Loucy (cell line): ENCODE measurements around the gene GPX8.

Experiments
- H2AFZ ChIP-seq: fragments of 200-600 bp; sonication (generic); 2 replicates; pipeline ENCODE4 v1.6.0; 2016; ENCODE audit warnings: antibody characterized with exemption, mild to moderate bottlenecking, low read length, moderate library complexity
- H3F3A ChIP-seq: fragments of 200-600 bp; 2 replicates; pipeline ENCODE4 v1.6.0; 2016; ENCODE audit warnings: antibody characterized with exemption, low read depth, mild to moderate bottlenecking
- H3K27me3 ChIP-seq: fragments of 200-600 bp; sonication (generic); 2 replicates; pipeline ENCODE4 v1.6.1; 2014; ENCODE audit warnings: low read length, mild to moderate bottlenecking; ENCODE audit not compliant: insufficient read depth, poor library complexity, severe bottlenecking
- H3K36me3 ChIP-seq: fragments of 200-600 bp; sonication (generic); 2 replicates; pipeline ENCODE4 v1.6.1; 2016; ENCODE audit warnings: low read length; ENCODE audit not compliant: insufficient read depth
- H3K4me1 ChIP-seq: fragments of 200-600 bp; sonication (generic); 2 replicates; pipeline ENCODE4 v1.5.1; 2014; ENCODE audit warnings: low read length, mild to moderate bottlenecking; ENCODE audit not compliant: insufficient read depth, poor library complexity, severe bottlenecking
- H3K4me2 ChIP-seq: fragments of 200-600 bp; sonication (generic); 2 replicates; pipeline ENCODE4 v1.6.0; 2014; ENCODE audit warnings: antibody characterized with exemption, low read length, low read depth, mild to moderate bottlenecking; ENCODE audit not compliant: poor library complexity, severe bottlenecking
- H3K4me3 ChIP-seq: fragments of 200-600 bp; sonication (generic); 2 replicates; pipeline ENCODE4 v1.5.1; 2014; ENCODE audit warnings: low read length, mild to moderate bottlenecking, mixed read lengths; ENCODE audit not compliant: poor library complexity, severe bottlenecking
- H3K79me2 ChIP-seq: fragments of 200-600 bp; sonication (generic); 2 replicates; pipeline ENCODE4 v1.6.1; 2014; ENCODE audit warnings: low read length; ENCODE audit not compliant: insufficient read depth
- H3K9ac ChIP-seq: fragments of 200-600 bp; sonication (generic); 2 replicates; pipeline ENCODE4 v1.6.0; 2014; ENCODE audit warnings: mild to moderate bottlenecking, low read depth, low read length, moderate library complexity; ENCODE audit not compliant: poor library complexity, severe bottlenecking
- H3K9me2 ChIP-seq: fragments of 200-600 bp; sonication (generic); replicated peaks from 2 replicates; pipeline ENCODE4 v1.6.1; 2016; ENCODE audit warnings: low read depth, low read length, mixed read lengths
- H3K9me3 ChIP-seq: fragments of 200-600 bp; sonication (generic); 2 replicates; pipeline ENCODE4 v1.6.1; 2014; ENCODE audit warnings: mild to moderate bottlenecking, antibody characterized with exemption, low read length, low read depth; ENCODE audit not compliant: insufficient read depth
- H4K20me1 ChIP-seq: fragments of 200-600 bp; sonication (generic); 2 replicates; pipeline ENCODE4 v1.6.0; 2014; ENCODE audit warnings: antibody characterized with exemption, low read length, mild to moderate bottlenecking; ENCODE audit not compliant: insufficient read depth, poor library complexity, severe bottlenecking
- EZH2phosphoT487 ChIP-seq: fragments of 200-600 bp; IDR thresholded peaks from 2 replicates; pipeline ENCODE4 v1.6.1; 2018; ENCODE audit warnings: antibody characterized with exemption, mild to moderate bottlenecking, moderate library complexity, borderline replicate concordance
- TF ChIP-seq, protein P1 (sequence below): fragments of 200-600 bp; sonication (generic); conservative IDR thresholded peaks from 2 replicates; pipeline ENCODE4 v1.5.1; 2014; ENCODE audit warnings: mild to moderate bottlenecking, antibody characterized with exemption, low read length

The GPX8 gene

DNA sequence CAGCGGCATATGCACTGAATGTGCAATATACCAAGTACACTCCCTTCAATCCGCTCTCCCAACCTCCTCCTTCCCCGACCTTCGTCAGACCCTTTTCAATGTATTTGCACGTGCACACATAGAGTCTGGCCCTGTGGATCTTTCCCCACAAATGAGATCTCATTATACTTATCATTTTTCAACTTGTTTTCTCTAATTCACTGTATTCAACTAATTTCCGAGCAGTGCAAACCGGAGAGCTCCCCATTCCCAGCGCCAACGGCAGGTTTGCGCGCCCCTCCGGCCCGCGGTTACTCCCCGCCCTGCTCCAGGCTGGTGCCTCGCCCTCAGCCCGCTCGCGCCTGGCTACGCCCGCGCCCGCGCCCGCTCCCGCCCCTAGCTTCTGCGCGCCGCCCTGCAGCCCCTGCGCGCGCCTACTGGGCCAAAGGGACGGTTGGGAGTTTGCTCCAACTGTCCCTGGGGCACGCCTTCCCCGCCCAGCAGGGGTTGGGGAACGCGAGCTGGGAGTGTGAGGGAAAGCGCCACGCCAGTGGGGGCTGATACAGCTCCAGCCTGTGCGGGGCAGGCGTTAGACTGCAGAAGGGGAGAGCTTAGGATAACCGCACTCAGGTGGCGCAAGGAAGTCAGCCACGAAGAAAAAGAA is 16.3 kb downstream of the GPX8 start:
- H3K9ac ChIP-seq = no peak overlapping the region
- no peaks in the 10 kb centered on the region for H3K27me3 ChIP-seq
- no peaks in the 10 kb centered on the region for H3K36me3 ChIP-seq
- H4K20me1 ChIP-seq = no peaks in the 10 kb centered on the region
- H3K9me2 ChIP-seq = no peaks in the 10 kb centered on the region
- no peaks in the 10 kb centered on the region for H3F3A ChIP-seq
- H3K79me2 ChIP-seq = no peaks in the 10 kb centered on the region
- no peak for TF ChIP-seq EZH2phosphoT487
- TF ChIP-seq, protein P1, sequence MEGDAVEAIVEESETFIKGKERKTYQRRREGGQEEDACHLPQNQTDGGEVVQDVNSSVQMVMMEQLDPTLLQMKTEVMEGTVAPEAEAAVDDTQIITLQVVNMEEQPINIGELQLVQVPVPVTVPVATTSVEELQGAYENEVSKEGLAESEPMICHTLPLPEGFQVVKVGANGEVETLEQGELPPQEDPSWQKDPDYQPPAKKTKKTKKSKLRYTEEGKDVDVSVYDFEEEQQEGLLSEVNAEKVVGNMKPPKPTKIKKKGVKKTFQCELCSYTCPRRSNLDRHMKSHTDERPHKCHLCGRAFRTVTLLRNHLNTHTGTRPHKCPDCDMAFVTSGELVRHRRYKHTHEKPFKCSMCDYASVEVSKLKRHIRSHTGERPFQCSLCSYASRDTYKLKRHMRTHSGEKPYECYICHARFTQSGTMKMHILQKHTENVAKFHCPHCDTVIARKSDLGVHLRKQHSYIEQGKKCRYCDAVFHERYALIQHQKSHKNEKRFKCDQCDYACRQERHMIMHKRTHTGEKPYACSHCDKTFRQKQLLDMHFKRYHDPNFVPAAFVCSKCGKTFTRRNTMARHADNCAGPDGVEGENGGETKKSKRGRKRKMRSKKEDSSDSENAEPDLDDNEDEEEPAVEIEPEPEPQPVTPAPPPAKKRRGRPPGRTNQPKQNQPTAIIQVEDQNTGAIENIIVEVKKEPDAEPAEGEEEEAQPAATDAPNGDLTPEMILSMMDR = no peak
- H3K4me1 ChIP-seq = no peaks in the 10 kb centered on the region
- no peak overlapping the region for H2AFZ ChIP-seq
- no peak overlapping the region for H3K4me2 ChIP-seq
- H3K4me3 ChIP-seq = no peak overlapping the region
- no peaks in the 10 kb centered on the region for H3K9me3 ChIP-seq

DNA sequence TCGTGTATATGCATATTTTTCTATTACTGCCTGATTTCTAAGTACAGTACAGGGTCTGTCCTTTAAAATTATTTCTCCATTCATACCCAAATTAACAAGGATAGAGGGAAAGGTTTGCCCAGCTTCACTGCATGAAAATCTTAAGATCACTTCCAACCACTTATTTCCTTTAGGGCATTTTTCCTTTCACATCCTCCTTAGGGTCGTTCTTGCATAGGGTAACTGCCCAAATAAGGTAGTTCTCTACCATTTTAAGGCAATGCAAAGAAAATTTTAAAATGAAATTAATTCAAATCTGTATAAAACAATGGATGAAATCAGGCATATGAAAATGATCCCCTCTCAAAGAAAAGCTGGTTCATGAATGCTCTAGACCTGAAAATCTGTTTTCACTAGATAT is 17.1 kb downstream of the GPX8 start:
- Histone ChIP-seq H3K9me2 (no peaks in the 10 kb centered on the region), H3K36me3 (no peaks in the 10 kb centered on the region), H3F3A (no peaks in the 10 kb centered on the region), H3K27me3 (no peaks in the 10 kb centered on the region), H3K79me2 (no peaks in the 10 kb centered on the region), H3K9ac (no peak overlapping the region), H3K4me2 (no peak overlapping the region), H3K9me3 (no peaks in the 10 kb centered on the region), H4K20me1 (no peaks in the 10 kb centered on the region), H3K4me1 (no peaks in the 10 kb centered on the region), H2AFZ (no peak overlapping the region), H3K4me3 (no peak overlapping the region)
- TF ChIP-seq, protein P1 = no peak
- no peak for TF ChIP-seq EZH2phosphoT487

DNA sequence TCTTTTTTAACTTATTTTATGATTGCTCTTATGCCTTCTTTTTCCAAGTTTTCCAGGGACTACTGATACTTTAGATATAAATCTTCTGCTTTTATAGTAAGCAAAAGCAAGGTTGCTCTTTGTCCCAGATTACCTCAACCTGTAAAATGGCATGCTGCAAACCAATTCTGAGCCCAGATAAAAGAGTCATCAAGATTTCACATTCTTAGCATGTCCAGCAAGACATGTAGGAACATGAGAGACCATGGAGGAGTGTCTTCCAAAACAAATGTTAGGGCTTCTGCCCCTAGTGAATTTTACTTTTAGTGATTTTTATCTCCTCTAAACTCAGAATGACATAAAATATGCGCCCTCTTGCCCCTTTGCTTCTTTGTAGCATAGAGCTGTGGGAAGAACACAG is 20.0 kb downstream of the GPX8 start:
- Histone ChIP-seq H3K4me2 (no peak overlapping the region), H3K79me2 (no peaks in the 10 kb centered on the region), H3F3A (no peaks in the 10 kb centered on the region), H3K4me1 (no peaks in the 10 kb centered on the region), H3K36me3 (no peaks in the 10 kb centered on the region), H3K27me3 (no peaks in the 10 kb centered on the region), H4K20me1 (no peaks in the 10 kb centered on the region), H3K9me3 (no peaks in the 10 kb centered on the region), H3K9me2 (no peaks in the 10 kb centered on the region), H3K9ac (no peak overlapping the region), H3K4me3 (no peak overlapping the region), H2AFZ (no peak overlapping the region)
- no peak for TF ChIP-seq EZH2phosphoT487
- TF ChIP-seq, protein P1 = no peak
